GM12801 (cell line): Measurements from ENCODE around the gene CUL9.

Source experiments
- TF ChIP-seq, protein P1 (sequence below): IDR thresholded peaks from one replicate; pipeline ENCODE4 v1.5.1; 2011; ENCODE audit warnings: control low read depth; ENCODE audit not compliant: insufficient read length; ENCODE audit errors: extremely low read depth

The CUL9 gene

DNA sequence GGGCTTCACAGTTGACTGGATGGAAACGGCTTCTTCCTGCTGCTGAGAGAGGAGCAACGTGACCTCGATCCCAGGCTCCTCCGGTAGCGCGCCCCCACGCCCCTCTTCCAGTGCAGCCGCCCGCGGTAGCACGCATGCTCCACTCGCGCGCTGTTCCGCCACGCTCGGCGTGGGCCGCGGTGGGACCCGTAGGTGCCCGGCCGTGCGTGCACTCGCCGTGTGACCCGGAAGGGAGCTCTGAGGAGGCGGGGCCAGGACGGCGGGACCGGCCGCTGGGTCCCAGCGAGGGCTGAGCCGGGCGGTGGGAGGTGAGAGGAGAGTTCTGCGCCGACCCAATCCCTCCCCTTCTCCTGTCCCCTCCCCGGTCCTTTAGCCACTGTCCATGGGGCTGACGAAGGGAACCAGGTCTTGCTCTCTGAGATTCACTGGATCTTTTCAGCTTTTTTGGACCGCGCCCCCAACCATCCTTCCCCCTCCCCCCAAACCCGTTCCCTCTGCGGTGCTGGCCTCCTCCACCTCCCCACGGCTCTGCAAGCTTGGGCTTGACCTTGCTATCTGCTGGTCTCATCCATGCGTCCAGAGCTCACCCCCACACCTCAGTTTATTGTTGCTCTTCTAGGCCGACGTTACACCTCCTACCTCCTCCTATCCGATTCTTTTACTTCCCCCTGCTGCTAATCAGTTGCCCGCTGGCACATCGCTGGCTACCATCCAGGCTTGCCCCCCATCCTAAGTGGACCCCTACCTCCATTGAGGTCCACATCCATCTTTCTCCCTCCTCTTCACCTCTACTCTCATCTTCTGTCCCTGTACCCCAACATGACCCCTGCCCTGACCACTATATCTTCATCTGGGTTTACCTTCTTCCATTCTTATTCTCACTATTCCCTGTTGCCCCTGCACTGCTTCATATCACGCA is at the start of gene CUL9:
CUL9 (plus strand) TSS at position 255 of the 919 bp plus-strand sequence. CDS start 2,115 bp downstream, outside the sequence.
- TF ChIP-seq, protein P1, sequence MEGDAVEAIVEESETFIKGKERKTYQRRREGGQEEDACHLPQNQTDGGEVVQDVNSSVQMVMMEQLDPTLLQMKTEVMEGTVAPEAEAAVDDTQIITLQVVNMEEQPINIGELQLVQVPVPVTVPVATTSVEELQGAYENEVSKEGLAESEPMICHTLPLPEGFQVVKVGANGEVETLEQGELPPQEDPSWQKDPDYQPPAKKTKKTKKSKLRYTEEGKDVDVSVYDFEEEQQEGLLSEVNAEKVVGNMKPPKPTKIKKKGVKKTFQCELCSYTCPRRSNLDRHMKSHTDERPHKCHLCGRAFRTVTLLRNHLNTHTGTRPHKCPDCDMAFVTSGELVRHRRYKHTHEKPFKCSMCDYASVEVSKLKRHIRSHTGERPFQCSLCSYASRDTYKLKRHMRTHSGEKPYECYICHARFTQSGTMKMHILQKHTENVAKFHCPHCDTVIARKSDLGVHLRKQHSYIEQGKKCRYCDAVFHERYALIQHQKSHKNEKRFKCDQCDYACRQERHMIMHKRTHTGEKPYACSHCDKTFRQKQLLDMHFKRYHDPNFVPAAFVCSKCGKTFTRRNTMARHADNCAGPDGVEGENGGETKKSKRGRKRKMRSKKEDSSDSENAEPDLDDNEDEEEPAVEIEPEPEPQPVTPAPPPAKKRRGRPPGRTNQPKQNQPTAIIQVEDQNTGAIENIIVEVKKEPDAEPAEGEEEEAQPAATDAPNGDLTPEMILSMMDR: no peak

DNA sequence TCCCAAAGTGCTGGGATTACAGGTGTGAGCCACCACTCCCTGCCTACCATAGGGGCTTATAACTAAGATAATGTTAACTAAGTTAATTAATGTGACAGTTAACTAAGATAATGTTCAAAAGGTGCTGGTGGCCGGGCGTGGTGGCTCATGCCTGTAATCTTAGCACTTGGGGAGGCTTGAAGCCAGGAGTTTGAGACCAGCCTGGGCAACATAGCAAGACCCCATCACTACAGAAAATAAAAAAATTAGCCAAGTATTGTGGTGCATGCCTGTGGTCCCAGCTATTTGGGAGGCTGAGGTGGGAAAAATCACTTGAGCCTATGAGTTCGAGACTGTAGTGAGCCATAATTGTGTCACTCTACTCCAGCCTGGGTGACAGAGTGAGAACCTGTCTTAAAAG is 43.7 kb upstream of the CUL9 start:
- TF ChIP-seq, protein P1: no peak

DNA sequence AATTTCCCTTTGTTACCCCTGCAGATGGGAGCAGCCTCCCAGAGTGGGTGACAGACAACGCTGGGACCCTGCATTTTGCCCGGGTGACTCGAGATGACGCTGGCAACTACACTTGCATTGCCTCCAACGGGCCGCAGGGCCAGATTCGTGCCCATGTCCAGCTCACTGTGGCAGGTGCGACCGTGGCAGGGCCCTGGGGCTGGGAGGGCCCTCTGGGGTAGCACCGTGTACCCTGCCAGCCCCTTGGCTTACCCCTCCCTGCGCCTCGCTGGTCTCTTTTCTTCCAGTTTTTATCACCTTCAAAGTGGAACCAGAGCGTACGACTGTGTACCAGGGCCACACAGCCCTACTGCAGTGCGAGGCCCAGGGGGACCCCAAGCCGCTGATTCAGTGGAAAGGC is 40.4 kb upstream of the CUL9 start:
- TF ChIP-seq, protein P1: no peak

DNA sequence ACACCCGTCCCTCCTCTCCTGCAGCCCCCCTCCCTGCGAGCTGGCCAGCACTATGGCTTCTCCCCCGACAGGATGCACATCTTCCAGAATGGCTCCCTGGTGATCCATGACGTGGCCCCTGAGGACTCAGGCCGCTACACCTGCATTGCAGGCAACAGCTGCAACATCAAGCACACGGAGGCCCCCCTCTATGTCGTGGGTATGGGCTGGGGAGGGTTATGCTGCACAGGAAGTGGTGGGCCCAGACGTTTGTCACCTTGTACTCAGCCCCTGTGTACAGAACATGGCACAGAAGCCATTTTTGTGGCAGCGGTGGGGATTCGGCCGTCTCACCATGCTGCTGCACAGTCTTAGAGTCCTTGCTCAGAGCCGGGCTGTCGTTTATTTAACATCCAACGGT is 39.9 kb upstream of the CUL9 start:
- TF ChIP-seq, protein P1: no peak

DNA sequence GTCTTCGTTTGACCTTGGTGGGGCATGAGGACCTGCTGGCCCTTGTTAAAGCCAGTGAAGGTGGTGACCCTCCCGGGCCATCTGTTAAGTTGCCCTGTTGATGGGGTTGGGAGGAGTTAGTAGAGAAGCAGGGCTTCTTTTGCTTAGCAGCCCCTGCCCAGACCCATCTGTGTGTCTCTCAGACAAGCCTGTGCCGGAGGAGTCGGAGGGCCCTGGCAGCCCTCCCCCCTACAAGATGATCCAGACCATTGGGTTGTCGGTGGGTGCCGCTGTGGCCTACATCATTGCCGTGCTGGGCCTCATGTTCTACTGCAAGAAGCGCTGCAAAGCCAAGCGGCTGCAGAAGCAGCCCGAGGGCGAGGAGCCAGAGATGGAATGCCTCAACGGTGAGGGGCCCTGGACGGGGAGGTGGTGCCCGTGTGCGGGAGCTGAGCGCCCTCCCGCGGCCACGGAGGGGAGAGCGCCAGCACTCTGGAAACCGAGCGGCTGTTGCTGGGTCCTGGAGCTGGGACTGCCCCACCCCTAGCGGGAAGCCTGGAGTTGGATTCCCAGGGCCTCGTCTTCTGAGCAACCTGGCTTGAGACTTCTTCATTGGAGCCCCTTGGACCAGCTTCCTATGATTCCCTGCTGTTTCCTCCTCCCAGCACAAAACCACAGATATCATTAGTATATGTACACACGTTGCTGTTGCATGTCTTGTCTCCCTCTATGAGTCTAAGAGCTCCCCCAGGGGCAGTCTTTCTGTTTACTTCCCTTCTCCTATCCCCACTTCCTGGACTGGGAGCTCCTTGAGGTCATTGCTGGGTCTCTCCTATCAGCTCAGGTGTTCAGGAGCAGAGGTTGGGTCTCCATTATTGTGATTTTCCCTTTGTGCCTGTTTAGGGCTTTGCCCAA is 38.5 kb upstream of the CUL9 start:
- TF ChIP-seq, protein P1: peak; percentile 22

DNA sequence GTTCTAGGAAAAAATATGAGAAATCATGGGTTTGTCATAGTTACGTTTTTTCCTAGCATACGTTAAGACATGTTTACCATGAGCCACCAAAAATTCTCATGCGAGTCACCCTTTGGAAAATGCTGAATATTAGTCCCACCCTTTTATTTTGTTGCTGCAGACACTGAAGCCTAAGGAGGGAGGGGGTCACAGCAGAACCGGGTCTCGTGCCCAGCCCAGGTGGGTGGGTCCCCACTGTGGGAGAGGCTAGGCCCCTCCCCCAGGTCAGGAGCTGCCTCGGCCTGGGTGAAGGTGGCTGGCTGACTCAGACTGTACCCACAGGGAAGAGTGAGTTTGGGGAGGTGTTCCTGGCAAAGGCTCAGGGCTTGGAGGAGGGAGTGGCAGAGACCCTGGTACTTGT is 37.1 kb upstream of the CUL9 start:
- TF ChIP-seq, protein P1: no peak

DNA sequence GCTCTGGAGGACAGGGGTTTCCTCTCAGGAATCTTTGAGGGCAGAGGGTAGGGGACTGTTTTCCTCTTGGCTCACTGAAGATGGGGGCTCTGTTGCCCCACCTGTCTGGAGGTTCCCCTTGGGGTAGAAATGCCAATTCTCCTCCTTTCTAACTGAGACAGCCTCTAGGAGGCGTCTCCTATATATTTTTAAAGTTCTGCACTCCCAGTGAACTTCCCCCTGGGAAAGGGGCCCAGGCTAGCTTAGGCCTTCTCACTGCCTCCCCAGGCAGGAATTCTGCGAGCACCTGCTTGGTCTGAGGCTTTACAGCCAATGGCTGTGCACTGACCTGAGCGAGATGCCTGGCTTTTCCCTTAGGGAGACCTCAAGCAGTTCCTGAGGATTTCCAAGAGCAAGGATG is 35.7 kb upstream of the CUL9 start:
- TF ChIP-seq, protein P1: no peak
